Adipose tissue (tissue), 3 donors: ENCODE data around the gene RBMY1A1. TPM values are rescaled to one million over a fixed set of nuclear protein-coding genes. Genes with fewer than 3 reads are reported as not detected.
"Not testable (repeated sequence)": the region's sequence is repeated elsewhere in the genome, so short reads cannot be mapped to it uniquely, and the experiment has no call there.

Experiments
- H3K27ac ChIP-seq: one replicate; pipeline ENCODE4 v1.5.1; 2013; ENCODE audit warnings: low read depth, low read length
- WGBS, 3 donors: extraction: QIAGEN DNeasy Blood & Tissue Kit; methylation state at CpG; one replicate each; pipeline ENCODE4 v1.1.7; 2013; 5-methylcytosine and 5-hydroxymethylcytosine counted together
- polyA plus RNA-seq, 3 donors: library from polyadenylated mRNA; stranded (reverse); fragments of 200-250 nt; gene quantifications; one replicate each; pipeline ENCODE4 v1.2.3, GENCODE V29; 2013
- donor health status: healthy with polysubstance abuse.
- donor health status: Bipolar disorder and iron deficiency.
- donor health status: healthy.

The RBMY1A1 gene
- polyA plus RNA-seq, result not detected

- not testable (repeated sequence) for H3K27ac ChIP-seq
Measured at GRCh38 chrY:21534579-21534978, at the start of gene RBMY1A1. Gene RBMY1A1 (plus strand): TSS chrY:21534879. CDS start chrY:21536892, 2,013 bp downstream.

GRCh38 chrY:21511038-21511437, 23.6 kb upstream of the RBMY1A1 start, which contains the start of gene RBMY1B:
Gene RBMY1B (plus strand): TSS chrY:21511338. CDS start chrY:21513351, 2,013 bp downstream.
- no CpG with 5 or more reads among the region's 28 CpGs for WGBS, 3 donors
- H3K27ac ChIP-seq, result not testable (repeated sequence)

More at GRCh38 chrY:21534579-21534978, at the start of gene RBMY1A1:
- WGBS, 3 donors, result no CpG with 5 or more reads among the region's 28 CpGs

DNA sequence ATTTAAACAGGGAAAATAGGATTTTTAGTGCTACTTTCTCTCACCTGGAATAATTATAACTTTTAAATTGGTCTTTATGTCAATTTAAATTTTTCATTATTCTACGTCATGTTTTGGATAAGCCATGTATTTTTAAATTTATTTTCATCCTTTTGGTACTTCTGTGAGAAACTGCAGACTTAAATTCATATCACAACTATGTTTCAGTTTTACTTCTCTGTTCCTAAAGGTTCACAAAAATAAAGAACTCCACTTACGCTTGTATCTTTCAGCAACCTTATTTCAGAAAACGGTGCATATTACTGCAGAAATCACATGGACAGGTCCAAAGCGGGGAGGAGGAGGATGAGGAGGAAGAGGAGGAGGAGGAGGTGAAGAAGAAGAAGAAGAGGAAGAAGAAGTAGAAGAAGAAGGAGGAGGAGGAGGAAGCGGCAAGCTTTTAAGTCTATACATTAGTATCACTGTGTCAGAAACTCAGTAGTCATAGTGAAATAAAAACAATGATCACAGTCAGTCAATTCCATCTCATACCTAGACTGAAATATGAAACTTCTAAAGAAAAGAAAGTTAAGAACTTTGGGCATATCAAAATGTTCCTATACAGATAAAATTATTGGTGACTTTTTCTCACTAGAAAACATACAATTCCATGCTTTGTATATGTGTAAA, 24.8 kb downstream of the RBMY1A1 start:
- no CpG with 5 or more reads among the region's 5 CpGs for WGBS, 3 donors
- not testable (repeated sequence) for H3K27ac ChIP-seq

GRCh38 chrY:21585449-21585848, 50.8 kb downstream of the RBMY1A1 start:
- no peak overlapping the region for H3K27ac ChIP-seq
- WGBS, 3 donors, result 79 to 83% methylated on average over 6 of the region's 6 CpGs; no CpG with 5 or more reads in 1 of the 3 donors

GRCh38 chrY:21586454-21586853, 51.8 kb downstream of the RBMY1A1 start:
- WGBS, 3 donors, result 65 to 81% methylated on average over 6 of the region's 6 CpGs; no CpG with 5 or more reads in 1 of the 3 donors
- not testable (repeated sequence) for H3K27ac ChIP-seq

DNA sequence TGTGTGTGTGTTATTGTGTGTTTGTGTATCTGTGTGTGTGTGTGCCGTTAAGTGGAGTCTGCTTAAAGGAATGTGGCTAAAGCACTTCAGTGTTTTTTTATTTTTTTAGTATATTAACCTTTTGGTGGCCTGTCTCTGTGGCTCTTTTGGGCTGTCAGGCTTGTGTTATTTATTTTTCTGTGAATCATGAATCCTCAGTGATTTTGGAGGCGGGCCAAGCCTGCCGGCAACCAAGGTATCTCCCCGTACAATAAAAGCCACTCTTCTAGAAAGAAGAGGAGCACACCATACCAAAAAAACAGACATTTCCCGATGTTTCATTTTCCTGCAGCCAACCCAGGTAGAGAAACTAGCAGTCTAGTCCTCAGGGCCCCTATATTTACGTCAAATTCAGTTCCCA, 57.4 kb downstream of the RBMY1A1 start:
- H3K27ac ChIP-seq, result no peak overlapping the region
- 58 to 65% methylated on average over 6 of the region's 6 CpGs; no CpG with 5 or more reads in 1 of the 3 donors for WGBS, 3 donors

GRCh38 chrY:21596287-21596686, 61.6 kb downstream of the RBMY1A1 start:
- not testable (repeated sequence) for H3K27ac ChIP-seq
- WGBS, 3 donors, result 65 to 76% methylated on average over 11 to 16 of the region's 16 CpGs; no CpG with 5 or more reads in 1 of the 3 donors

Other genes starting within 250 kb of the RBMY1A1 start
- not detected for gene RBMY1B, start 23.5 kb upstream of the RBMY1A1 start, polyA plus RNA-seq